Neural cell (in vitro differentiated cells): ENCODE data around the gene RBBP7.

Experiments used
- EZH2 ChIP-seq: fragments of 200-600, 300-800 bp; shearing (Covaris generic), sonication (generic); IDR thresholded peaks from 2 replicates; pipeline ENCODE4 v1.6.1; 2014; ENCODE audit warnings: antibody characterized with exemption, low read length, borderline replicate concordance, mild to moderate bottlenecking; ENCODE audit not compliant: insufficient read depth, poor library complexity, severe bottlenecking
- TAF1 ChIP-seq: IDR thresholded peaks from 2 replicates; pipeline ENCODE4 v1.6.1; 2012; ENCODE audit warnings: low read depth
- TF ChIP-seq, protein P1 (sequence below): fragments of 450-650 bp; IDR thresholded peaks from 2 replicates; pipeline ENCODE4 v1.5.1; 2014; ENCODE audit warnings: antibody characterized with exemption, mild to moderate bottlenecking, moderate library complexity; ENCODE audit not compliant: poor library complexity, severe bottlenecking

DNA sequence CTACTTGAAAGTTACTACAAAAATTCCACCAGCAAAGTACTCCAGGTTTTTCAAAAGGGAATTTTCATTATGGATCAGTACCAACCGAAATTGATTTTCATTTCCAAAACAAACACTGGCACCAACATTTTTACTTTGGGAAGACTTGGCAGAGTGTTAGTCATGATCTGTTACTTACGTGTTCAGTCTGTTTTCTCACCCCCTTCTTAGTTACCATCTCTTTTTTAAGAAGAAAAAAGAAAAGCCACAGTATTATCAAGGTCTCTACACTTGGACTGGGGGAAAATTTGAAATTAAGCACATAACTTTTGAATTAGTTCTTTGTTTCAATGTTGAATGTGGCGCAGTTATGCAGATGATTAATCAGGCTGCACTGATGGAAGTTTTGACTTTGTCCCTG lies 27.5 kb downstream of the RBBP7 start:
- TF ChIP-seq, protein P1, sequence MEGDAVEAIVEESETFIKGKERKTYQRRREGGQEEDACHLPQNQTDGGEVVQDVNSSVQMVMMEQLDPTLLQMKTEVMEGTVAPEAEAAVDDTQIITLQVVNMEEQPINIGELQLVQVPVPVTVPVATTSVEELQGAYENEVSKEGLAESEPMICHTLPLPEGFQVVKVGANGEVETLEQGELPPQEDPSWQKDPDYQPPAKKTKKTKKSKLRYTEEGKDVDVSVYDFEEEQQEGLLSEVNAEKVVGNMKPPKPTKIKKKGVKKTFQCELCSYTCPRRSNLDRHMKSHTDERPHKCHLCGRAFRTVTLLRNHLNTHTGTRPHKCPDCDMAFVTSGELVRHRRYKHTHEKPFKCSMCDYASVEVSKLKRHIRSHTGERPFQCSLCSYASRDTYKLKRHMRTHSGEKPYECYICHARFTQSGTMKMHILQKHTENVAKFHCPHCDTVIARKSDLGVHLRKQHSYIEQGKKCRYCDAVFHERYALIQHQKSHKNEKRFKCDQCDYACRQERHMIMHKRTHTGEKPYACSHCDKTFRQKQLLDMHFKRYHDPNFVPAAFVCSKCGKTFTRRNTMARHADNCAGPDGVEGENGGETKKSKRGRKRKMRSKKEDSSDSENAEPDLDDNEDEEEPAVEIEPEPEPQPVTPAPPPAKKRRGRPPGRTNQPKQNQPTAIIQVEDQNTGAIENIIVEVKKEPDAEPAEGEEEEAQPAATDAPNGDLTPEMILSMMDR, result no peak
- TF ChIP-seq EZH2 (no peak), TAF1 (no peak)
